HG03342 (cell line): Measurements from ENCODE around the gene EDC4.
A peak's percentile ranks its signal among the peaks of the same experiment; 100 is the strongest.
"Not testable (repeated sequence)": the region's sequence is repeated elsewhere in the genome, so short reads cannot be mapped to it uniquely, and the experiment has no call there.

Experiments used
- ATAC-seq: cut with Tn5 transposase; IDR thresholded peaks from one replicate; pipeline ENCODE4 v1.9.1; 2021; ENCODE audit warnings: mild to moderate bottlenecking, moderate library complexity; ENCODE audit not compliant: unreplicated experiment

EDC4 gene

GRCh38 chr16:67872631-67873434 lies at the start of gene EDC4:
Gene EDC4, plus strand, starts transcription at chr16:67873052. Its CDS starts 210 bp downstream, at chr16:67873262.
- ATAC-seq: peak; percentile 67

GRCh38 chr16:67825119-67825518 lies 47.7 kb upstream of the EDC4 start:
- ATAC-seq: no peak

- no peak for ATAC-seq
Observed at GRCh38 chr16:67825906-67826305, 46.9 kb upstream of the EDC4 start.

- no peak for ATAC-seq
Observed at GRCh38 chr16:67828651-67829050, 44.2 kb upstream of the EDC4 start.

- ATAC-seq: no peak
Observed at GRCh38 chr16:67833030-67833414, 39.8 kb upstream of the EDC4 start.

- ATAC-seq: peak; percentile 93
Observed at GRCh38 chr16:67833415-67834241, 39.2 kb upstream of the EDC4 start.

- no peak for ATAC-seq
Observed at GRCh38 chr16:67834242-67834614, 38.6 kb upstream of the EDC4 start.

- ATAC-seq: not testable (repeated sequence)
Observed at GRCh38 chr16:67837190-67837589, 35.7 kb upstream of the EDC4 start.

GRCh38 chr16:67837811-67838210 lies 35.0 kb upstream of the EDC4 start:
- no peak for ATAC-seq

- no peak for ATAC-seq
Observed at GRCh38 chr16:67841198-67841815, 31.5 kb upstream of the EDC4 start.

GRCh38 chr16:67841816-67842508 lies 30.9 kb upstream of the EDC4 start, which contains the start of gene THAP11:
Gene THAP11, plus strand, starts transcription at chr16:67842320. Its CDS starts 235 bp downstream, at chr16:67842555.
- peak; percentile 50 for ATAC-seq

- peak; percentile 1 for ATAC-seq
Observed at GRCh38 chr16:67842509-67843342, 30.1 kb upstream of the EDC4 start.

- ATAC-seq: no peak
Observed at GRCh38 chr16:67843343-67843765, 29.5 kb upstream of the EDC4 start.

- ATAC-seq: no peak
Observed at GRCh38 chr16:67844497-67844896, 28.4 kb upstream of the EDC4 start.

- ATAC-seq: no peak
Observed at GRCh38 chr16:67845291-67846062, 27.4 kb upstream of the EDC4 start.

- no peak for ATAC-seq
Observed at GRCh38 chr16:67846063-67846319, 26.9 kb upstream of the EDC4 start.

- ATAC-seq: peak; percentile 55
Observed at GRCh38 chr16:67846320-67847063, 26.4 kb upstream of the EDC4 start, which contains the start of gene NUTF2. Gene NUTF2, plus strand, starts transcription at chr16:67846933. Its CDS starts 18,198 bp downstream, at chr16:67865131.

- peak; percentile 44 for ATAC-seq
Observed at GRCh38 chr16:67847064-67847861, 25.6 kb upstream of the EDC4 start, which contains the start of gene CENPT. Gene CENPT, minus strand, starts transcription at chr16:67847693. Its CDS starts 13,834 bp downstream, at chr16:67833859.
